Small intestine (tissue), 7 donors: ENCODE data around the gene LGALS12. TPM values are rescaled to one million over a fixed set of nuclear protein-coding genes. Genes with fewer than 3 reads are reported as not detected.

Experiments
- DNase-seq, 2 donors: peaks; one replicate each; pipeline versions ENCODE4 v3.0.0 to v3.0.0-alpha.2; 2013
- FAIRE-seq: peaks from 2 replicates; lab custom pipeline; 2012; peaks lifted over from hg19 to GRCh38; lab: Jason Lieb, UNC
- H3K27ac ChIP-seq, 3 donors: one replicate each; pipeline ENCODE4 v1.5.1; 2013; ENCODE audit warnings: low read length in 2 of 3, mild to moderate bottlenecking in 2 of 3, control low read depth in 1 of 3, inconsistent platforms in 1 of 3, low read depth in 1 of 3, moderate library complexity in 1 of 3
- H3K27me3 ChIP-seq, 3 donors: one replicate each; pipeline ENCODE4 v1.6.1; 2013; ENCODE audit warnings: low read length in 3 of 3, inconsistent platforms in 1 of 3; ENCODE audit not compliant: control insufficient read depth in 3 of 3, insufficient read depth in 3 of 3
- H3K36me3 ChIP-seq, 3 donors: one replicate each; pipeline ENCODE4 v1.6.1; 2013; ENCODE audit warnings: low read length in 3 of 3, inconsistent platforms in 1 of 3, low read depth in 1 of 3, mild to moderate bottlenecking in 1 of 3, moderate library complexity in 1 of 3; ENCODE audit not compliant: control insufficient read depth in 3 of 3, insufficient read depth in 2 of 3
- H3K4me1 ChIP-seq, 3 donors: one replicate each; pipeline ENCODE4 v1.6.1; 2013; ENCODE audit warnings: low read length in 2 of 3, inconsistent platforms in 1 of 3, low read depth in 1 of 3, mild to moderate bottlenecking in 1 of 3, moderate library complexity in 1 of 3; ENCODE audit not compliant: control insufficient read depth in 3 of 3, insufficient read depth in 2 of 3
- H3K4me3 ChIP-seq, 3 donors: one replicate each; pipeline ENCODE4 v1.5.1; 2013; ENCODE audit warnings: low read length in 3 of 3, control low read depth in 1 of 3, inconsistent platforms in 1 of 3, low read depth in 1 of 3, mild to moderate bottlenecking in 1 of 3, moderate library complexity in 1 of 3
- H3K9me3 ChIP-seq, 2 donors: one replicate each; pipeline ENCODE4 v1.6.1; 2013; ENCODE audit warnings: low read depth in 1 of 2, low read length in 1 of 2; ENCODE audit not compliant: control insufficient read depth in 2 of 2, insufficient read depth in 1 of 2
- WGBS, 3 donors: extraction: QIAGEN DNeasy Blood & Tissue Kit; methylation state at CpG; one replicate each; pipeline ENCODE4 v1.1.7; 2013; 5-methylcytosine and 5-hydroxymethylcytosine counted together
- polyA plus RNA-seq, 4 donors: library from polyadenylated mRNA; stranded (reverse) in 3 of 4; unstranded in 1 of 4; fragments of 200-250 nt in 3 of 4; fragments of 120-200 nt in 1 of 4; gene quantifications; one replicate each; pipeline versions ENCODE4 v1.2.1 to v1.2.3, GENCODE V29; 2013
- donor health status: healthy with polysubstance abuse.
- donor health status: control.
- donor health status: control.
- donor health status: Bipolar disorder and iron deficiency.
- donor health status: healthy.

The LGALS12 gene
- polyA plus RNA-seq, 4 donors, result 0.09 to 5.5 TPM; not detected in 2

DNA sequence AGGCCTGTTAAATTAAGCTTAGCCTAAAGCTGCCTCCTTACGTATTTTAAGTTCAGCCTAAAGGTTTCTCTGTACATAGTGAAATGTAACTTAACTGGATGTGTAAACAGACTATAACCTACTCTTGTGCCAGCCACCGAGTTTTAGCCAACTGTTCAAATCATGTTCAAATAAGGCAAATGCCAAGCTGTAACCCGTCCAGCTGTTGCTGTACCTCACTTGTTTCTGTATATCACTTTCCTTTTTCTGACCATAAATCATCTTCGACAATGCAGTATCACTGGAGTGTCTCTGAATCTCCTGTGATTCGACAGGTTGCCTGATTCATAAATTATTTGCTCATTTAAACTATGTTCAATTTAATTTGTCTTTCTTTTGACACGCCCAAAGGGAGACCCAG is 10.9 kb upstream of the LGALS12 start:
- Histone ChIP-seq H3K27ac (no peak overlapping the region), H3K4me1 (peaks cover 2 to 5% (median 2%) of the 10 kb centered on the region in 3 donors), H3K27me3 (peaks cover 0 to 15% (median 7%) of the 10 kb centered on the region in 3 donors), H3K9me3 (peaks cover 0 to 9% of the 10 kb centered on the region in 2 donors), H3K36me3 (no peaks in the 10 kb centered on the region), H3K4me3 (no peak overlapping the region)
- DNase-seq (no peak), FAIRE-seq (no peak)
- WGBS, 3 donors, result 68 to 81% (median 72%) methylated on average over 6 of the region's 6 CpGs

DNA sequence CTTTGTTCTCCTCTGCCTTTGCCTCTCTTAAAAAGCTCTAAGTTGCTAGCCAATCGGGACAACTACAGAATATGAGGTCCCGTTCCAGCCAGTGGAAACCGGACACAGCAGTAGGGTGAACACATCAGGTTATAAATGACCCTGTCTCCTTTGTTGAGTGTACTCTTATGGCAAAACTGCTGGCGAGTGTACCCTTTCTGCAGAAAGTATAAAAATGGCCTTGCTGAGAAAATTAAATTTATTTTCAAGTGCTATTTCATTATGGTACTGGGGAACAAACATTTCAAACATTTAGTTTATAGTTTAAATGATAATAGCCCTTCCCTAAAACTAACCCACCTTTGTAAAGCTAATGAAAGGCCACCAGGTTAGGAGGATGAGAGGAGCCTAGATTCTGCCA is 6.0 kb upstream of the LGALS12 start:
- Histone ChIP-seq H3K27me3 (peaks cover 0 to 5% (median 4%) of the 10 kb centered on the region in 3 donors), H3K27ac (no peak overlapping the region), H3K4me1 (peaks cover 0 to 2% (median 0%) of the 10 kb centered on the region in 3 donors), H3K9me3 (peaks cover 0 to 18% of the 10 kb centered on the region in 2 donors), H3K36me3 (no peaks in the 10 kb centered on the region), H3K4me3 (no peak overlapping the region)
- DNase-seq (no peak), FAIRE-seq (no peak)
- WGBS, 3 donors, result 89 to 94% (median 92%) methylated on average over 4 of the region's 4 CpGs

DNA sequence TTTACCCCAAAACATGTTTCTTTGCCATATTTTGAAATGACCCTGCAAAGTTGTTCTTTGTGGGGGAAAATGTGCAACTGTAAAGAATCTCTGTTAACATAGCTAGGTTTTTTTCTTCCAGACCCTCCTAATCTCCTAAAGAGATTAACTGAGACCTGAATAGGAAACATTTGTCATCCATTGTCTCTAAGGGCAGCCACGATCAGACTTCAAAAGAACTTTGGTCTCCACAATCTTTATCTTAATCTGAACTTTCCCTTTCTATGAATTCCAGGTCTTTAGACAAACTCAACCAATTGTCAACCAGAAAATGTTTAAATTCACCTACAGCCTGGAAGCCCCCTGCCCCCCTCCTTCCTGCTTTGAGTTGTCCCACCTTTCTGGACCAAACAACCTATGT is 4.6 kb upstream of the LGALS12 start:
- Histone ChIP-seq H3K4me1 (peaks cover 0 to 2% (median 0%) of the 10 kb centered on the region in 3 donors), H3K27me3 (peaks cover 0 to 5% (median 0%) of the 10 kb centered on the region in 3 donors), H3K27ac (no peak overlapping the region), H3K9me3 (peaks cover 0 to 18% of the 10 kb centered on the region in 2 donors), H3K36me3 (no peaks in the 10 kb centered on the region), H3K4me3 (no peak overlapping the region)
- DNase-seq (no peak), FAIRE-seq (no peak)
- WGBS, 3 donors, result 7 to 30% (median 11%) methylated on average over 1 of the region's 1 CpG

GRCh38 chr11:63502252-63502820 is 3.5 kb upstream of the LGALS12 start:
- peaks cover 0 to 5% (median 0%) of the 10 kb centered on the region in 3 donors for H3K27me3 ChIP-seq
- 52 to 56% (median 55%) methylated on average over 2 of the region's 2 CpGs for WGBS, 3 donors
- DNase-seq (no peak), FAIRE-seq (no peak)
- H3K36me3 ChIP-seq, result no peaks in the 10 kb centered on the region
- H3K4me1 ChIP-seq, result peaks cover 0 to 2% (median 0%) of the 10 kb centered on the region in 3 donors
- H3K27ac ChIP-seq, result no peak overlapping the region
- H3K4me3 ChIP-seq, result no peak overlapping the region
- H3K9me3 ChIP-seq, result peaks cover 0 to 18% of the 10 kb centered on the region in 2 donors

GRCh38 chr11:63503492-63503891 is 2.4 kb upstream of the LGALS12 start:
- Histone ChIP-seq H3K4me3 (no peak overlapping the region), H3K27me3 (peaks cover 0 to under 1% (median 0%) of the 10 kb centered on the region in 3 donors), H3K9me3 (peaks cover 0 to 15% of the 10 kb centered on the region in 2 donors), H3K27ac (no peak overlapping the region), H3K36me3 (no peaks in the 10 kb centered on the region), H3K4me1 (peaks cover 0 to 2% (median 0%) of the 10 kb centered on the region in 3 donors)
- 77 to 78% (median 77%) methylated on average over 6 of the region's 6 CpGs for WGBS, 3 donors
- DNase-seq (no peak), FAIRE-seq (no peak)

- no peak overlapping the region for H3K4me3 ChIP-seq
- H3K4me1 ChIP-seq, result peaks cover 0 to 2% (median 0%) of the 10 kb centered on the region in 3 donors
- FAIRE-seq, result no peak
- peaks cover 0 to 15% of the 10 kb centered on the region in 2 donors for H3K9me3 ChIP-seq
- WGBS, 3 donors, result 79 to 86% (median 80%) methylated on average over 1 of the region's 1 CpG
- H3K27me3 ChIP-seq, result no peaks in the 10 kb centered on the region
- no peak overlapping the region for H3K27ac ChIP-seq
- no peak for DNase-seq
- H3K36me3 ChIP-seq, result no peaks in the 10 kb centered on the region
Observed at GRCh38 chr11:63504054-63504453, 1.8 kb upstream of the LGALS12 start.

GRCh38 chr11:63504933-63505586 is 824 bp upstream of the LGALS12 start:
- H3K27ac ChIP-seq, result no peak overlapping the region
- 74 to 81% (median 75%) methylated on average over 4 of the region's 4 CpGs for WGBS, 3 donors
- DNase-seq (no peak), FAIRE-seq (no peak)
- H3K4me1 ChIP-seq, result peaks cover 0 to 2% (median 0%) of the 10 kb centered on the region in 3 donors
- no peak overlapping the region for H3K4me3 ChIP-seq
- H3K9me3 ChIP-seq, result peaks cover 0 to 8% of the 10 kb centered on the region in 2 donors
- H3K36me3 ChIP-seq, result no peaks in the 10 kb centered on the region
- no peaks in the 10 kb centered on the region for H3K27me3 ChIP-seq

GRCh38 chr11:63506876-63507275 is 992 bp downstream of the LGALS12 start:
- H3K36me3 ChIP-seq, result no peaks in the 10 kb centered on the region
- H3K9me3 ChIP-seq, result no peaks in the 10 kb centered on the region
- DNase-seq, result no peak
- no peak for FAIRE-seq
- no peaks in the 10 kb centered on the region for H3K27me3 ChIP-seq
- no peak overlapping the region for H3K4me3 ChIP-seq
- H3K4me1 ChIP-seq, result peaks cover 0 to 2% (median 0%) of the 10 kb centered on the region in 3 donors
- WGBS, 3 donors, result 93 to 97% (median 94%) methylated on average over 2 of the region's 2 CpGs
- H3K27ac ChIP-seq, result no peak overlapping the region
